HepG2 (cell line): ENCODE measurements around the gene GART. TPM values are rescaled to one million over a fixed set of nuclear protein-coding genes. Genes with fewer than 3 reads are reported as not detected.
A peak's percentile ranks its signal among the peaks of the same experiment; 100 is the strongest.

Experiments
- ARID5B ChIP-seq: IDR thresholded peaks from 2 replicates; pipeline ENCODE4 v1.4.0; 2020; ENCODE audit warnings: mild to moderate bottlenecking, missing genetic modification reagents
- KDM2A ChIP-seq: sonication (generic); formaldehyde crosslinking; IDR thresholded peaks from 2 replicates; pipeline ENCODE4 v1.4.0; 2020; ENCODE audit warnings: low read depth, missing genetic modification reagents, borderline replicate concordance
- RAD21 ChIP-seq: fragments of 450-650 bp; formaldehyde crosslinking; IDR thresholded peaks from 2 replicates; pipeline ENCODE4 v1.5.0; 2020; ENCODE audit warnings: mild to moderate bottlenecking
- ZFP1 ChIP-seq: IDR thresholded peaks from 2 replicates; pipeline ENCODE4 v1.6.1; 2016
- ZNF430 ChIP-seq: sonication (generic); formaldehyde crosslinking; IDR thresholded peaks from 2 replicates; pipeline ENCODE4 v1.9.0; 2021; ENCODE audit warnings: mild to moderate bottlenecking, missing genetic modification reagents
- ZNF644 ChIP-seq: IDR thresholded peaks from 2 replicates; pipeline ENCODE4 v1.6.1; 2016; ENCODE audit warnings: low read depth
- ZNF782 ChIP-seq: sonication (generic); formaldehyde crosslinking; IDR thresholded peaks from 2 replicates; pipeline ENCODE4 v1.4.0; 2020; ENCODE audit warnings: missing genetic modification reagents, mild to moderate bottlenecking, borderline replicate concordance
- polyA plus RNA-seq, 8 experiments: library from polyadenylated mRNA; depleted of rRNA in 3 of 8; stranded (reverse) in 7 of 8; unstranded in 1 of 8; fragments of >200 nt; fragmentation: Illumina TruSeq in 4 of 8; extraction: Trizol in 4 of 8; gene quantifications; 2 replicates each; pipeline versions ENCODE4 v1.2.1 to v1.2.3, GENCODE V29; 2011 to 2016; ENCODE audit warnings: low read depth in 4 of 8, missing spikeins in 1 of 8, mixed read lengths in 1 of 8; ENCODE audit not compliant: insufficient read depth in 1 of 8
- total RNA-seq, 5 experiments: library from RNA; depleted of rRNA; stranded (reverse); fragments of >200 nt; fragmentation: Illumina TruSeq; extraction: Trizol; gene quantifications; 2 replicates each; pipeline ENCODE4 v1.2.3, GENCODE V29; 2016; ENCODE audit warnings: low read depth in 1 of 5
- TF ChIP-seq, protein P1 (sequence below): sonication (generic); formaldehyde crosslinking; IDR thresholded peaks from 2 replicates; pipeline ENCODE4 v1.4.0; 2020; ENCODE audit warnings: missing genetic modification reagents, borderline replicate concordance
- TF ChIP-seq, protein P2 (sequence below): sonication (generic); formaldehyde crosslinking; IDR thresholded peaks from 2 replicates; pipeline ENCODE4 v1.4.0; 2020; ENCODE audit warnings: mild to moderate bottlenecking, missing genetic modification reagents

The GART gene
- total and polyA plus RNA-seq, 2 of the 13 experiments (the other 11 are each of a cell fraction or from before 2014, with no cell fraction given) = 17.9 to 109 TPM

GRCh38 chr21:33541105-33541711 lies 709 bp downstream of the GART start (continued):
- TF ChIP-seq ARID5B (CRISPR knock-in tag) (peak; percentile 8; the same call in 1 of the 2 replicates), ZNF430 (CRISPR knock-in tag) (peak; percentile 5; the same call in 1 of the 2 replicates), ZNF644 (CRISPR knock-in tag) (peak; percentile 48; the same call in 1 of the 2 replicates), KDM2A (CRISPR knock-in tag) (0 out of 2 replicates have a peak, but pooled peaks have one; percentile 31), ZNF782 (CRISPR knock-in tag) (0 out of 2 replicates have a peak, but pooled peaks have one; percentile 7), ZFP1 (CRISPR knock-in tag) (no peak), RAD21 (CRISPR knock-in tag) (no peak)
- TF ChIP-seq, protein P1, sequence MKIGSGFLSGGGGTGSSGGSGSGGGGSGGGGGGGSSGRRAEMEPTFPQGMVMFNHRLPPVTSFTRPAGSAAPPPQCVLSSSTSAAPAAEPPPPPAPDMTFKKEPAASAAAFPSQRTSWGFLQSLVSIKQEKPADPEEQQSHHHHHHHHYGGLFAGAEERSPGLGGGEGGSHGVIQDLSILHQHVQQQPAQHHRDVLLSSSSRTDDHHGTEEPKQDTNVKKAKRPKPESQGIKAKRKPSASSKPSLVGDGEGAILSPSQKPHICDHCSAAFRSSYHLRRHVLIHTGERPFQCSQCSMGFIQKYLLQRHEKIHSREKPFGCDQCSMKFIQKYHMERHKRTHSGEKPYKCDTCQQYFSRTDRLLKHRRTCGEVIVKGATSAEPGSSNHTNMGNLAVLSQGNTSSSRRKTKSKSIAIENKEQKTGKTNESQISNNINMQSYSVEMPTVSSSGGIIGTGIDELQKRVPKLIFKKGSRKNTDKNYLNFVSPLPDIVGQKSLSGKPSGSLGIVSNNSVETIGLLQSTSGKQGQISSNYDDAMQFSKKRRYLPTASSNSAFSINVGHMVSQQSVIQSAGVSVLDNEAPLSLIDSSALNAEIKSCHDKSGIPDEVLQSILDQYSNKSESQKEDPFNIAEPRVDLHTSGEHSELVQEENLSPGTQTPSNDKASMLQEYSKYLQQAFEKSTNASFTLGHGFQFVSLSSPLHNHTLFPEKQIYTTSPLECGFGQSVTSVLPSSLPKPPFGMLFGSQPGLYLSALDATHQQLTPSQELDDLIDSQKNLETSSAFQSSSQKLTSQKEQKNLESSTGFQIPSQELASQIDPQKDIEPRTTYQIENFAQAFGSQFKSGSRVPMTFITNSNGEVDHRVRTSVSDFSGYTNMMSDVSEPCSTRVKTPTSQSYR = no peak
- TF ChIP-seq, protein P2, sequence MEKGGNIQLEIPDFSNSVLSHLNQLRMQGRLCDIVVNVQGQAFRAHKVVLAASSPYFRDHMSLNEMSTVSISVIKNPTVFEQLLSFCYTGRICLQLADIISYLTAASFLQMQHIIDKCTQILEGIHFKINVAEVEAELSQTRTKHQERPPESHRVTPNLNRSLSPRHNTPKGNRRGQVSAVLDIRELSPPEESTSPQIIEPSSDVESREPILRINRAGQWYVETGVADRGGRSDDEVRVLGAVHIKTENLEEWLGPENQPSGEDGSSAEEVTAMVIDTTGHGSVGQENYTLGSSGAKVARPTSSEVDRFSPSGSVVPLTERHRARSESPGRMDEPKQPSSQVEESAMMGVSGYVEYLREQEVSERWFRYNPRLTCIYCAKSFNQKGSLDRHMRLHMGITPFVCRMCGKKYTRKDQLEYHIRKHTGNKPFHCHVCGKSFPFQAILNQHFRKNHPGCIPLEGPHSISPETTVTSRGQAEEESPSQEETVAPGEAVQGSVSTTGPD (CRISPR knock-in tag) = no peak
